HAP-1 (cell line): ENCODE measurements around the gene FBXO42.
"Not testable (repeated sequence)": the region's sequence is repeated elsewhere in the genome, so short reads cannot be mapped to it uniquely, and the experiment has no call there.

Experiments
- DNase-seq, 2 experiments: peaks; one replicate each; pipeline ENCODE4 v3.0.0-alpha.2; 2016 to 2020; ENCODE audit warnings: low spot score in 2 of 2
- H3K27me3 ChIP-seq: fragments of 250-450 bp; sonication (Bioruptor Pico); 2 replicates; pipeline ENCODE4 v1.5.1; 2020; ENCODE audit warnings: low read depth, mild to moderate bottlenecking, moderate library complexity
- H3K36me3 ChIP-seq: fragments of 250-450 bp; sonication (Bioruptor Pico); replicated peaks from 2 replicates; pipeline ENCODE4 v1.5.1; 2020; ENCODE audit warnings: mild to moderate bottlenecking
- H3K4me1 ChIP-seq: fragments of 250-450 bp; sonication (Bioruptor Pico); 2 replicates; pipeline ENCODE4 v1.5.1; 2020; ENCODE audit warnings: mild to moderate bottlenecking
- H3K4me3 ChIP-seq: fragments of 250-450 bp; sonication (Bioruptor Pico); 2 replicates; pipeline ENCODE4 v1.5.1; 2020; ENCODE audit warnings: mild to moderate bottlenecking, moderate library complexity
- H3K9me3 ChIP-seq: fragments of 250-450 bp; sonication (Bioruptor Pico); 2 replicates; pipeline ENCODE4 v1.5.1; 2020; ENCODE audit warnings: mild to moderate bottlenecking, moderate library complexity
- in situ Hi-C: fragments of 300-500 bp; cut with MboI; formaldehyde crosslinking; loops from 3 replicates; pipeline ENCODE4 v1.14.3; 2020; ENCODE audit warnings: low sequenced_read_pairs, inconsistent platforms, mixed read lengths

Gene FBXO42

DNA sequence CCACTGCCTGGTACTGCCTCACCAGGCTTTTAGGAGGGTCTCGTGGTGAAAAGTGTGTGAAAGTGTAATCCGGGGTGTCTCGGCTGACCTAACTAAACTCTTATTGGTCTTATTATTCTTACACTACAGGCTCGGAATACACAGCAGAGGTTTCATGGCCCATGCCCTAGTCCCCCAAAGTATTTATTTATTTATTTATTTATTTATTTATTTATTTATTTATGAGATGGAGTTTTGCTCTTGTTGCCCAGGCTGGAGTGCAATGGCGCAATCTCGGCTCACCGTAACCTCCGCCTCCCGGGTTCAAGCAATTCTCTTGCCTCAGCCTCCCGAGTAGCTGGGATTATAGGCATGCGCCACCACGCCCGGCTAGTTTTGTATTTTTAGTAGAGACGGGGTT is 137.0 kb downstream of the FBXO42 start:
- H3K4me1 ChIP-seq, in situ Hi-C loops, H3K9me3 ChIP-seq, H3K36me3 ChIP-seq, H3K4me3 ChIP-seq, H3K27me3 ChIP-seq, DNase-seq: not testable (repeated sequence)

DNA sequence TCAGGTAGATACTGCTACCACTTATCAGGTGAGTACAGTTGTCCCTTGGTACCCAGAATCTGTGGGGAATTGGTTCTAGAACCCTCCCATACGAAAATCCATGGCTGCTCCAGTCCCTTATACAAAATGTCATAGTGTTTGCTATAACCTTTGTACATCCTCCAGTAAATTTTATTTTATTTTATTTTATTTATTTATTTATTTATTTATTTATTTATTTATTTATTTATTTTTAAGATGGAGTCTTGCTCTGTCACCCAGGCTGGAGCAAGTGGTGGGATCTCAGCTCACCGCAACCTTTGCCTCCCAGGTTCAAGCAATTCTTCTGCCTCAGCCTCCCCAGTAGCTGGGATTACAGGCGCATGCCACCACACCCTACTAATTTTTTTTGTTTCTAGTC is 138.7 kb downstream of the FBXO42 start:
- in situ Hi-C loops, H3K4me1 ChIP-seq, H3K27me3 ChIP-seq, H3K4me3 ChIP-seq, H3K36me3 ChIP-seq, H3K9me3 ChIP-seq, DNase-seq: not testable (repeated sequence)

DNA sequence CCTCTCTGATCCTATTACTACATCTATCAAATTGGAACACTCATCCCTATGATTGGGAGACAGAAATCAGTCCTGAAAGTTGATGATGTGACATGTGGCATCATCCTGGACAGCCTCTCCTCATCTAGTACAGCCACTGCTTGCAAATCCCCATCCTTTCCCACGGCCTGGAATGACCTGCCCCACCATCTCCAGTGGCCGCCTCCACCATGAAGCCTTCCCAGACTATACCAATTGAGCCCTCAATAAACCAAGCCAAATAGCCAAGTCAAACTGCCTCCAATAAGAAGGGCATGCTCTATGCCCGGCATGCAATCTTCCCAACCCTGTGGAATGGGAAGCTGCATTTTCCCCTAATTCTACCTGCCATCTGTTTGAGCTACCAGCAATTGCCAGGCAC is 139.3 kb downstream of the FBXO42 start:
- in situ Hi-C loops, result no loop called here
- Histone ChIP-seq H3K4me1 (peaks cover 3% of the 10 kb centered on the region; the same call in 1 of the 2 replicates), H3K9me3 (no peaks in the 10 kb centered on the region), H3K27me3 (no peaks in the 10 kb centered on the region), H3K36me3 (no peaks in the 10 kb centered on the region), H3K4me3 (no peak overlapping the region)
- no peak for DNase-seq

DNA sequence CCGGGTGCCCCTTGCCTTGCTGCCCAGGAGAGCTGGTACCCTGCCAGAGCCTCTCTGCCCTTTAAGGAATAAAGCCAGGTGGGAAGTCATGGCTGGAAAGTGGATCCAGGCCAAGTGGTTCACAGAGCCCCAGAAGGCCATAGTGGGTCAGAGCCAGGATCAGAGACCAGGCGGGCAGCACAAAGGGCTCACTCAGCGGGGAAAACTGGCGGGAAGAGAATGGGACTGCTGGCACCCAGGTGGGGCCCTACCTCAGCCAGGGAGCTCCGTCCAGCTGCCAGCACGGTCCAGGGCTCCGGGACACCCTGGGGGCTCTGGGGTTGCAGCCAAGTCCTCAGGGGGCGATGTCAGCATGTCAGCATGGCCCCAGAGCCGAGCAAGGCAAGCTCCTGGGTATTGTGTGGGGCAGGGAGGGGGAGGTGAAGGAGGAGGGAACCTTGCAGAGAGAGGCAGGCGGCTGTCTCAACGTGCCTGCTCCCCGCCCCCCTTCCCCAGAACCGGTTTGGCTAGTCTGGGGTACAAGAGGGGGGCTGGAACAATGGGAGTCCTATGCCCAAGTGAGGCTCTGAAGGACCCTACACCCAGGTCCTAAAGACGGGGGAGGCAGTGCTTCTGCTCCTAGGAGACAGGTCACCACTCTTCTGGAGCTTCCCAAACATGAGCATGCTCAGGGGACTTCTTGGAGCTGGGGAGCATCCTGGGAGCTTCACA is 139.9 kb downstream of the FBXO42 start, which contains the start of gene ARHGEF19:
Gene ARHGEF19, minus strand, starts transcription at position 402 of the 711 bp plus-strand sequence. CDS start 3,598 bp downstream, outside the sequence.
- Histone ChIP-seq H3K36me3 (no peaks in the 10 kb centered on the region), H3K27me3 (no peaks in the 10 kb centered on the region), H3K9me3 (no peaks in the 10 kb centered on the region), H3K4me3 (no peak within 1 kb of the TSS), H3K4me1 (no peaks in the 10 kb centered on the region; the same call in 1 of the 2 replicates)
- no peak for DNase-seq
- in situ Hi-C loops, result no loop called here

DNA sequence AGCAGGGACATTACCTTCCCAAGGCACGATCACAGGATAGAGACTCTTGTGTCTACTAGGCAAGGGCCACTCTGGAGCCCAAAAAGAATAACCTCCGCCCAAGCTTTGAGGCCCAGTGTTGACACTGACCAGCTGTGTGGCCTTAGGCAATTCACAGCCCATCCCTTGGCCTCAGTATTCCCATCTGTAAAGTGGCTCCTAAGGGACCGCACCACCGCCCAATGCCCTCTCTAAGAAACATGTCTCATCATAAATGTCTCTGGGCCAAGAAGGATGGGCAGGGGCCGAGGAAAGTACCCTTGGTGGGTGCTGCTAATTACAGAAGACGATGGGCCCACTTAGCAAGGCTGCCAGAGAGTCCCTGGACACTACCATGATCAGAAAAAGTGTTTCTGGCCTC is 140.5 kb downstream of the FBXO42 start:
- H3K9me3 ChIP-seq, result no peaks in the 10 kb centered on the region
- in situ Hi-C loops, result no loop called here

DNA sequence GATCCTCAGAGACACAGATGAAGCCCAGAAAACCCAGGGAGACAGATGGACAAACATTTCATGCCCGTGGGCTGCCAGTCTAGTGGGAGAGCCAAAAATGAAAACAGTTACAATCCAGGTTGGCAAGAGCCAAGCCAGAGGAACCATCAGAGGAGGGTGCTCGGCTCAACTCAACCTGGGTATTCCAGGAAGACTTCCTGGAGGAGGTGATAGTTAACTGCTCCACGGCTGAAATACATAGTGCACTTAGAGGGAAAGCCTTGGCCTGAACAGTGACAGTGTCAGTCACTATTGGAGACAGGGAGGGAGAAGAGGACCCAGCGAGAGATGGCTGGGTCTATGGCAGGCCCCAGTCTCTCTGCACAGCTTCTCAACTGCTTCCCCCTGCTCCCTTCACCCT is 141.7 kb downstream of the FBXO42 start:
- Histone ChIP-seq H3K4me1 (peaks cover 11% of the 10 kb centered on the region), H3K4me3 (no peak overlapping the region), H3K27me3 (no peaks in the 10 kb centered on the region), H3K36me3 (no peaks in the 10 kb centered on the region), H3K9me3 (no peaks in the 10 kb centered on the region)
- DNase-seq, result no peak
- in situ Hi-C loops, result no loop called here

More for the DNA sequence above, 140.5 kb downstream of the FBXO42 start:
- Histone ChIP-seq H3K4me3 (no peak overlapping the region), H3K27me3 (no peaks in the 10 kb centered on the region), H3K36me3 (no peaks in the 10 kb centered on the region), H3K4me1 (peaks cover 4% of the 10 kb centered on the region)
- no peak for DNase-seq

DNA sequence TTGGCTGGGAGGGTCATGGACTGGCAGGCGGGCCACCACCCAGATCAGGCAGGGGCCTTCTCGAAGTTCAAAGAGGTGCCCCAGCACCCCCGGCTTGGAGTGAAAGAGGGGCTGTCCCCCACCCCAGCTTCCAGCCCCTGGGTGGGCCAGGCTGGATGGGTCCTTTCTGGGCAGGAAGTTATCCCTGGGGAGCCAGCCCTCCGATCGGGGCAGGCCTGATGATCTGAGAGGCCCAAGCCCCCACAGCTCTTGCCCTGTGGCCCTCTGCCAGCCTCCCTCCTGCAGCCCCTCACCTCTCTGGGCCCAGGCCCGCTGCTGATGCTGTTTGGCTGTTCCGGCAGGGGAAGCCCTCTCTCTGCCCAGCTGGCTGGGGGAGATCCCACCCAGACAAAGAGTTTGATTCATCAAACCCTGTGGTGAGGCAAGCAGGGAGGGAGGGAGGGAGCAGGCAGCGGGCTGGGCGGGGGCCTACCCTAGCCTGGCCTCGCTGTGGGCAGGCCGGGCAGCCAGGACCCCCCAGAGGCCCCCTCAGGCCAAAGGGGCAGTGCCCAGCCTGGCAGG is 142.4 kb downstream of the FBXO42 start:
- in situ Hi-C loops, result no loop called here
- H3K4me1 ChIP-seq, result peaks cover 11% of the 10 kb centered on the region
- H3K4me3 ChIP-seq, result no peak overlapping the region
- no peaks in the 10 kb centered on the region for H3K27me3 ChIP-seq
- DNase-seq, result no peak
- H3K36me3 ChIP-seq, result no peaks in the 10 kb centered on the region
- H3K9me3 ChIP-seq, result no peaks in the 10 kb centered on the region

DNA sequence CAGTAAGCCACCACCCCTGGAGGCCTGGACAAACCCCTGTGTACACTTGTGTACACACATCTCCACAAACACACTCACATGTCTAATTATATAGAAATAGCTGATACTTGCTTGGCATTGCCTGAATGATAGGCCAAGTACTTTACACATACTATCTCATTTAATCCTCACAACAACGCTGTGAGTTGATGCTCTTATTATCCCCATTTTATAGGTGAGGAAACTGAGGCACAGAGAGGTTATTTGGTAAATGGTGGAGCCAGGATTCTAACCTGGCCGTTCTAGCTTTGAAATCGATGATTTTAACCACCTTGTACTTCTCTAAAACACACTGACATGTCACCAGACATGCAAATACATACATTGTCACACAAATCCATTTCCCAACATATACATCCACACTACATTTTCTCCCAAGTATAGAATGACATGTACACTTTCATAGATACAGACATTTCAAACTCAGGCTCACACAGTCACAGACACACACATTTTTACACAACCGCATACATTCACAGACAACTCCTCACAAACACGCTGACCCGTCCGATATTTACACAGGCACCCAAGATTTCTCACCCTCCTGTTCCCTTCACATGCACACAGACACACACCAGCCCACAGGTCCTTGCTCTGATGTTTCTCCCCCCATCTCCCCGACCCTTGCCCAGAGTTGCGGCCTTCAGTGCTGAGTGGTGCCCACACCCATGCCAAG is 143.0 kb downstream of the FBXO42 start:
- Histone ChIP-seq H3K4me1 (peaks cover 11% of the 10 kb centered on the region), H3K27me3 (no peaks in the 10 kb centered on the region), H3K9me3 (no peaks in the 10 kb centered on the region), H3K4me3 (no peak overlapping the region), H3K36me3 (no peaks in the 10 kb centered on the region)
- DNase-seq, result no peak
- in situ Hi-C loops, result no loop called here

GRCh38 chr1:16208270-16208987 is 143.9 kb downstream of the FBXO42 start:
- H3K4me3 ChIP-seq, result no peak overlapping the region
- in situ Hi-C loops, result no loop called here
- H3K27me3 ChIP-seq, result no peaks in the 10 kb centered on the region
- H3K4me1 ChIP-seq, result peaks cover 11% of the 10 kb centered on the region
- no peaks in the 10 kb centered on the region for H3K36me3 ChIP-seq
- no peaks in the 10 kb centered on the region for H3K9me3 ChIP-seq
- no peak for DNase-seq

DNA sequence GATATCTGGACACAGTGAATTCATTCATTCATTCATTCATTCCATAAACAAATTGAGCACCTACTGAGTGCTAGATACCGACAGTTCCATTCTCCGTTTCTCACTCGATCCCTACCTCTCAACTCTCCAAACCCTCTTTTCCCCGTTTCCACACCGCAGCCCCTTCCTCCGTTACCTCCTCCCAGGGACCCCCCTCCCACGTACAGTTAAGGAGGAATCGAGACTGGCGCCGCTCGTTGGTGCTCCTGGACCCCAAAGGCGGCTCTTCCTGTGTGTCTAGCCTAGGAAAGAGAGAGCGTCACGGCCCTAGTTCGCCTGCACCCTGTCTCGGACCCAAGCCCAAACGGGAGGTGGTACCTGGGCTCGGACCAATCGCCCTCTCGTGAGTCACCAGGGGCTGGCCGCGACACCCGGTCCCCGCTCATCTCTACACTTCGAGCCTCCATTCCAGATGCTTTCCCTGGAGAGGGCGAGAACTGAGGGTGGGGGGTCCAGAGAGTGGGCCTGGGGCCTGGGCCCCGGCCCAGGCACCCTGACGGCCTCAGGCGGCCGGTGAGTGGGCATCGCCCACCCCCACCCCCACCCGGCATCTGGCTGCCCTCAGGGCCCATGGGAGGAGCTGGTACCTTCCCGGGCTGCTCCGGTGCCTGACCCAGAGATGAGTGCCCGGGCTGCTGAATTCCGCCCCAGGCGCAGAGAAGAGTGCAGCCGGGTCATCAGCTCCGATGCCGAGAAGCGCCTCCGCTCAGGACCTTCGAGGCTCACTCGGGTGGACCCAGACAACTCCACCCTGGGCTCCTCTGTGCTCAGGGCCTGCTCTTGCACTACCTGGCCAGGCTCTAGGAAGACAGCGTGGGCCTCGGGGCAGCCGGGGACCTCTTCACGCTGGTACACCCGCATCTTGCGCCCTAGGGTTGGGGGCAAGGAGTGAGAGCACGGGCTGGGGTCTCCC is 144.7 kb downstream of the FBXO42 start:
- H3K4me3 ChIP-seq, result peak overlapping the region; percentile 40
- in situ Hi-C loops, result no loop called here
- H3K4me1 ChIP-seq, result peaks cover 11% of the 10 kb centered on the region
- no peaks in the 10 kb centered on the region for H3K36me3 ChIP-seq
- H3K27me3 ChIP-seq, result no peaks in the 10 kb centered on the region
- DNase-seq, result no peak
- H3K9me3 ChIP-seq, result no peaks in the 10 kb centered on the region

GRCh38 chr1:16206547-16207317 is 145.5 kb downstream of the FBXO42 start:
- H3K4me3 ChIP-seq, result peak overlapping the region; percentile 40
- DNase-seq, result peak; percentile 98 to 99
- in situ Hi-C loops, result no loop called here

GRCh38 chr1:16205891-16206546 is 146.3 kb downstream of the FBXO42 start:
- Histone ChIP-seq H3K9me3 (no peaks in the 10 kb centered on the region), H3K36me3 (no peaks in the 10 kb centered on the region), H3K27me3 (no peaks in the 10 kb centered on the region), H3K4me3 (peak overlapping the region; percentile 40), H3K4me1 (peaks cover 11% of the 10 kb centered on the region)
- no peak for DNase-seq
- in situ Hi-C loops, result no loop called here

More at GRCh38 chr1:16206547-16207317, 145.5 kb downstream of the FBXO42 start:
- Histone ChIP-seq H3K9me3 (no peaks in the 10 kb centered on the region), H3K36me3 (no peaks in the 10 kb centered on the region), H3K27me3 (no peaks in the 10 kb centered on the region), H3K4me1 (peaks cover 11% of the 10 kb centered on the region)
